OCI-LY3 (cell line): ENCODE results near the gene PTBP1.
"Not testable (repeated sequence)": the region's sequence is repeated elsewhere in the genome, so short reads cannot be mapped to it uniquely, and the experiment has no call there.

Source experiments
- H2AFZ ChIP-seq: fragments of 200-600, 300-600 bp; shearing (Covaris generic); 2 replicates; pipeline ENCODE4 v1.6.0; 2014; ENCODE audit warnings: antibody characterized with exemption, low read depth, low read length
- H3K27ac ChIP-seq: fragments of 200-600, 300-600 bp; sonication (generic); 2 replicates; pipeline ENCODE4 v1.5.1; 2014; ENCODE audit warnings: mild to moderate bottlenecking, low read length, moderate library complexity, mixed read lengths
- H3K27me3 ChIP-seq: fragments of 200-600, 300-600 bp; sonication (generic); 2 replicates; pipeline ENCODE4 v1.6.1; 2014; ENCODE audit warnings: low read depth, low read length, mixed read lengths
- H3K36me3 ChIP-seq: fragments of 200-600, 300-600 bp; sonication (generic); replicated peaks from 2 replicates; pipeline ENCODE3; 2014; ENCODE audit warnings: low read depth, low read length, mixed read lengths
- H3K4me1 ChIP-seq: fragments of 300-600, 200-600 bp; sonication (generic); 2 replicates; pipeline ENCODE4 v1.6.1; 2014; ENCODE audit warnings: low read length, mixed read lengths
- H3K4me2 ChIP-seq: fragments of 200-600, 300-600 bp; sonication (generic); 2 replicates; pipeline ENCODE4 v1.6.1; 2014; ENCODE audit warnings: low read length, mixed read lengths
- H3K4me3 ChIP-seq: fragments of 300-600, 200-600 bp; sonication (generic); 2 replicates; pipeline ENCODE4 v1.5.1; 2014; ENCODE audit warnings: antibody characterized with exemption, mild to moderate bottlenecking, low read length, moderate library complexity
- H3K79me2 ChIP-seq: fragments of 300-600, 200-600 bp; shearing (Covaris generic); 2 replicates; pipeline ENCODE4 v1.6.1; 2014; ENCODE audit warnings: mild to moderate bottlenecking, low read length, mixed read lengths
- H3K9ac ChIP-seq: fragments of 300-600, 200-600 bp; shearing (Covaris generic); 2 replicates; pipeline ENCODE4 v1.6.0; 2014; ENCODE audit warnings: mild to moderate bottlenecking, low read length, moderate library complexity
- H3K9me3 ChIP-seq: fragments of 200-600, 300-600 bp; shearing (Covaris generic); 2 replicates; pipeline ENCODE4 v1.6.1; 2014; ENCODE audit warnings: low read length, mixed read lengths; ENCODE audit not compliant: insufficient read depth
- H4K20me1 ChIP-seq: fragments of 200-600, 300-600 bp; sonication (generic); 2 replicates; pipeline ENCODE4 v1.6.1; 2016; ENCODE audit warnings: low read length, mixed read lengths; ENCODE audit not compliant: insufficient read depth
- CTCF ChIP-seq: fragments of 200-600, 300-600 bp; sonication (generic); IDR thresholded peaks from 2 replicates; pipeline ENCODE4 v1.5.1; 2014; ENCODE audit warnings: antibody characterized with exemption, low read length, low read depth
- EZH2phosphoT487 ChIP-seq: fragments of 200-600 bp; shearing (Covaris generic); IDR thresholded peaks from 2 replicates; pipeline ENCODE4 v1.6.1; 2018; ENCODE audit warnings: antibody characterized with exemption, mixed run types, low read depth

PTBP1 gene

GRCh38 chr19:844546-844971, 47.3 kb downstream of the PTBP1 start:
- H3K4me2 ChIP-seq: peak overlapping the region; percentile 84
- H3K4me3 ChIP-seq: peak overlapping the region; percentile 48
- TF ChIP-seq EZH2phosphoT487 (no peak), CTCF (no peak)
- peaks cover 19% of the 10 kb centered on the region for H3K4me1 ChIP-seq
- H3K9ac ChIP-seq: peak overlapping the region; percentile 45; the same call in 1 of the 2 replicates
- peaks cover 19% of the 10 kb centered on the region for H3K27me3 ChIP-seq
- no peak overlapping the region for H3K27ac ChIP-seq
- no peaks in the 10 kb centered on the region for H3K79me2 ChIP-seq
- no peaks in the 10 kb centered on the region for H4K20me1 ChIP-seq
- H2AFZ ChIP-seq: peak overlapping the region; percentile 87
- H3K36me3 ChIP-seq: no peaks in the 10 kb centered on the region
- H3K9me3 ChIP-seq: no peaks in the 10 kb centered on the region

- no peaks in the 10 kb centered on the region for H3K36me3 ChIP-seq
- H3K79me2 ChIP-seq: no peaks in the 10 kb centered on the region
- H4K20me1 ChIP-seq: no peaks in the 10 kb centered on the region
- no peak overlapping the region for H3K27ac ChIP-seq
- H3K4me1 ChIP-seq: peaks cover 19% of the 10 kb centered on the region
- peak overlapping the region; percentile 46 for H3K4me3 ChIP-seq
- H3K27me3 ChIP-seq: peaks cover 20% of the 10 kb centered on the region
- no peaks in the 10 kb centered on the region for H3K9me3 ChIP-seq
- TF ChIP-seq CTCF (no peak), EZH2phosphoT487 (no peak)
- H3K9ac ChIP-seq: no peak overlapping the region
- peak overlapping the region; percentile 84 for H3K4me2 ChIP-seq
- H2AFZ ChIP-seq: no peak overlapping the region
Observed at GRCh38 chr19:845707-846521, 48.7 kb downstream of the PTBP1 start.

- H3K27ac ChIP-seq: no peak overlapping the region
- H3K79me2 ChIP-seq: no peaks in the 10 kb centered on the region
- H3K4me1 ChIP-seq: peaks cover 19% of the 10 kb centered on the region
- H3K36me3 ChIP-seq: no peaks in the 10 kb centered on the region
- H3K9ac ChIP-seq: no peak overlapping the region
- no peak overlapping the region for H3K4me2 ChIP-seq
- no peak overlapping the region for H3K4me3 ChIP-seq
- TF ChIP-seq CTCF: no peak
- no peak for TF ChIP-seq EZH2phosphoT487
- no peaks in the 10 kb centered on the region for H4K20me1 ChIP-seq
- no peaks in the 10 kb centered on the region for H3K9me3 ChIP-seq
- peaks cover 21% of the 10 kb centered on the region for H3K27me3 ChIP-seq
- no peak overlapping the region for H2AFZ ChIP-seq
Observed at GRCh38 chr19:848386-848921, 51.2 kb downstream of the PTBP1 start.

- peaks cover 21% of the 10 kb centered on the region for H3K27me3 ChIP-seq
Observed at GRCh38 chr19:849195-849594, 51.9 kb downstream of the PTBP1 start.

More at GRCh38 chr19:849195-849594, 51.9 kb downstream of the PTBP1 start:
- peaks cover 19% of the 10 kb centered on the region for H3K4me1 ChIP-seq
- H3K4me3 ChIP-seq, H4K20me1 ChIP-seq, H3K27ac ChIP-seq, H3K9ac ChIP-seq, H3K79me2 ChIP-seq, H3K4me2 ChIP-seq, H2AFZ ChIP-seq, H3K9me3 ChIP-seq, H3K36me3 ChIP-seq: not testable (repeated sequence)
